WI38 (cell line): ENCODE results near the gene IKZF1.

Experiments used
- H3K4me3 ChIP-seq: 2 replicates; pipeline ENCODE4 v1.5.1; 2011; ENCODE audit warnings: low read depth, mild to moderate bottlenecking, control low read depth, low read length
- TF ChIP-seq, protein P1 (sequence below): IDR thresholded peaks from 2 replicates; pipeline ENCODE4 v1.5.1; 2012; ENCODE audit warnings: low read depth, mild to moderate bottlenecking, control low read depth, low read length

The IKZF1 gene

DNA sequence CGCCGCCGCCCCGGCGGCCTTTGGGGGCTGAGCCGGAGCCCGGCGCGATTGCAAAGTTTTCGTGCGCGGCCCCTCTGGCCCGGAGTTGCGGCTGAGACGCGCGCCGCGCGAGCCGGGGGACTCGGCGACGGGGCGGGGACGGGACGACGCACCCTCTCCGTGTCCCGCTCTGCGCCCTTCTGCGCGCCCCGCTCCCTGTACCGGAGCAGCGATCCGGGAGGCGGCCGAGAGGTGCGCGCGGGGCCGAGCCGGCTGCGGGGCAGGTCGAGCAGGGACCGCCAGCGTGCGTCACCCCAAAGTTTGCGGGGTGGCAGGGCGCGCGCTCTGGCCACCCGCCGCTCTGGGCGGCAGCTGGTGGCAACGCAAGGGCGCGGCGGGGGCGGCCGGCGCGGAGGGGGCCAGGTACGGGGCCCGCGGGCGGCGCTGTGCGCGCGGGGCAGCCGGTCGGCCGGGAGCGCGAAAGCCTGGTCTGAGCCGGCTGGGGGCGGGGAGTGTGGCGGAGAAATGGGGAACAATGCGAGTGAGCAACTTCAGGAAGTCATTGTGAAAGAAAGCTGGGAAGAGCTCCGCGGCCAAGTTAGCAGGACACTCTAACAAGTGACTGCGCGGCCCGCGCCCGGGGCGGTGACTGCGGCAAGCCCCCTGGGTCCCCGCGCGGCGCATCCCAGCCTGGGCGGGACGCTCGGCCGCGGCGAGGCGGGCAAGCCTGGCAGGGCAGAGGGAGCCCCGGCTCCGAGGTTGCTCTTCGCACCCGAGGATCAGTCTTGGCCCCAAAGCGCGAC, at the start of gene IKZF1:
IKZF1 (plus strand) TSS at position 588 of the 782 bp plus-strand sequence. CDS start 14,346 bp downstream, outside the sequence.
- H3K4me3 ChIP-seq: no peak within 1 kb of the TSS
- TF ChIP-seq, protein P1, sequence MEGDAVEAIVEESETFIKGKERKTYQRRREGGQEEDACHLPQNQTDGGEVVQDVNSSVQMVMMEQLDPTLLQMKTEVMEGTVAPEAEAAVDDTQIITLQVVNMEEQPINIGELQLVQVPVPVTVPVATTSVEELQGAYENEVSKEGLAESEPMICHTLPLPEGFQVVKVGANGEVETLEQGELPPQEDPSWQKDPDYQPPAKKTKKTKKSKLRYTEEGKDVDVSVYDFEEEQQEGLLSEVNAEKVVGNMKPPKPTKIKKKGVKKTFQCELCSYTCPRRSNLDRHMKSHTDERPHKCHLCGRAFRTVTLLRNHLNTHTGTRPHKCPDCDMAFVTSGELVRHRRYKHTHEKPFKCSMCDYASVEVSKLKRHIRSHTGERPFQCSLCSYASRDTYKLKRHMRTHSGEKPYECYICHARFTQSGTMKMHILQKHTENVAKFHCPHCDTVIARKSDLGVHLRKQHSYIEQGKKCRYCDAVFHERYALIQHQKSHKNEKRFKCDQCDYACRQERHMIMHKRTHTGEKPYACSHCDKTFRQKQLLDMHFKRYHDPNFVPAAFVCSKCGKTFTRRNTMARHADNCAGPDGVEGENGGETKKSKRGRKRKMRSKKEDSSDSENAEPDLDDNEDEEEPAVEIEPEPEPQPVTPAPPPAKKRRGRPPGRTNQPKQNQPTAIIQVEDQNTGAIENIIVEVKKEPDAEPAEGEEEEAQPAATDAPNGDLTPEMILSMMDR: no peak

GRCh38 chr7:50261593-50261992, 42.9 kb upstream of the IKZF1 start:
- no peak overlapping the region for H3K4me3 ChIP-seq
- TF ChIP-seq, protein P1: no peak

DNA sequence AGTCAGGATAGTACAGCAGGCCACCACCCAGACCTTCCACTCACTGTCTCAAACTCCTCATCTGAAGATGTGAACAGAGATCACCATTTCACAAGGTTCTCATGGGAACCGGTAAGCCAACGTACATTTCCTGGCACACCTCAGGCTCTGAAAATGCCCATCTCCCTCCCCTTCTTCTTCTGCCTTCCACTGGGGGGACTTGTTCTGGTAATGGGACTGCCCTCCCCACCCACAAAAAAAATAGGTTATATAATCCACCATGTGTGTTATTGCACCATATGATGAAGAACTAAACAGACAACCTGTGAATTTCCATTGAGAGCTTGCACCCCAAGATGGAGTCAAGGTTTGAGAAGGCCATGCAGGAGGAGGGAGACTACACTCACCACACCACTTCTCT, 42.1 kb upstream of the IKZF1 start:
- TF ChIP-seq, protein P1: no peak

DNA sequence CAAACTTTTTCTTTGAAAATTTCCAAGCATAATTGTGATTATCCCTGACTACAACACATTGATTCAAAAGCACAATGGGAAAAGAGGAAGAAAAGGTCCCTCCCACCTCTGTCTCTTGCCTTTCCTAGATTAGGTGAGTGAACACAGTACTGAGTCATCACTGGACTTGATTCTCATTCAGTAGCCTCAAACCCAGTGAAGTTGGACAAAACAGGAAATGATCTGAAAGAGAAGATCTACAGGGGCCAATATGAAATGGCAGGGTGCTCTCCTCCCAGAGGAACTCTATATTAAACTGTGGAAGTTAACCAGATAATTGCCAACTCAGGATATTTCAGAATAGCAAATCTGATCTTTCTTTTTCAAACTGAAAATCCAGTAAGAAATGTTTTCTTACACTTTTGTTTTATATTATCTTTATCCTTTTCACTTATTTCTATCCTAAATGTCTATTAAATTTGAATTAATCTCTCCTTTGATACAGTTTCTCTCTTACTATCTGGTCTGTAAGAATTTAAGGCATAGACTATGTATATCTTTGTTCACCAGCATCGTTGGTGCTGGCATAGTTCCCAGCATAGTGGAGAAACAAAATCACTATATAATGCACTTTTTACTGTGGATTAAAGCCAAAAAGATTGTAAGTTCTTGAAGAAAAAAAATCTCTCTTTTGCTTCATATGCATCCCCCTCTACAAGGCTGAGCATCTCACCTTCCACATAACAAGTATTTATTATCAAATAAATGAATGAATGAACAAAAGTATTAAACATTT, 41.4 kb upstream of the IKZF1 start:
- TF ChIP-seq, protein P1: no peak

More for the DNA sequence above, 42.1 kb upstream of the IKZF1 start:
- no peak overlapping the region for H3K4me3 ChIP-seq

DNA sequence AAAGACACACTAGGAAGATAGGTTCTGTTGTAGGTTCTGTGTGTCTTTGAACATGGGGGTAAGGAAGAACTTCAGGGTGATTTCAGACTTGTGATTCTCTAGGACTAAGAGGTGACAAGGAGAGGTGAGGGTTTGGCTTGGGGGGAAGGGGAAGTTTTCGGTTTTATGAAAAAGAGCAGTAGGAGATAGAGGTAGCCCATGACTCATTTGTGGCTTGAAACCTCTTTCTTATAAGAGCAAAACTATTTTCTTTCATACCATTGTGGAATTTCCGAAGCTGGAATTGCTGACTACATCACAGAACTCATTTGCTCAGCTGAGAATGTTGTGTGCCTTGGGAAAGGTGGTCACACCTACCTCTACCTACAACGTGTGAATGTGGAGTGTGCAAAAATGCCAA, 39.6 kb upstream of the IKZF1 start:
- TF ChIP-seq, protein P1: no peak
- no peak overlapping the region for H3K4me3 ChIP-seq

More for the DNA sequence above, 41.4 kb upstream of the IKZF1 start:
- no peak overlapping the region for H3K4me3 ChIP-seq

DNA sequence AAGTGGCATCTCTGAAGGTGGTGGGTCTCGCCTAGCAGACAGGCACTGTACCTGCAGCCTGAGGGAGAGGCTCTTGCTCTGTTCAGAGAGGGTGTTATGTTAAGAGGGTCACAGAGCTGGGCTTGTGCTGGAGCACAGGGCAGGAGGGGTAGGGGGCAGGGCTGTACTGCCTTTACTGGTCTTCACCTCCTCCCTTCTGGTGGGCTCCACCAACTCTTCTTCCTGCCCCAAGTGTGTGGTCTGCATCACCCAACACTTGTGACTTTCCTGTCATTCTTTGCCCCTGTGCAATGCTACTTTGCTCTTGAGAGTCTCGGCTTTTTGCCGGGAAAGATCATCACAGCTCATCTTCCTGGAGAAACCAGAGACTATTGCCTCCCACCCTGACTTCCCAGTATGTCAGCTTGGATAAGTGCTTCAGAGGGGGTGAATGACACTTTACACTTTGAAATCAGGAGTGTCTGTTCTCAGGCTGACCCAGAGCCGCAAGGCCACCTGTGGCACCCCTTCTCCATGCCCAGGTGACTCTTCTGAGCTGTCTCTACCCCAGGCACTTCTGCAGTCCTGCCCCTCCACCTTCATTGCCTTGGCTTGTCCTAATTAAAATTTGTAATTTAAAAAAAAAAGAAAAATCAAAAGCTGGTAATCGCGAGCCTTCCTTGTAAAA, 38.4 kb upstream of the IKZF1 start:
- no peak overlapping the region for H3K4me3 ChIP-seq
- TF ChIP-seq, protein P1: no peak
